GOT3 (cell line): Measurements from ENCODE around the gene CASP8.
"Not testable (repeated sequence)": the region's sequence is repeated elsewhere in the genome, so short reads cannot be mapped to it uniquely, and the experiment has no call there.

Source experiments
- DNase-seq: peaks from one replicate; lab custom pipeline; 2025; ENCODE audit warnings: mixed read lengths; lab: John Stamatoyannopoulos, UW

Gene CASP8

DNA sequence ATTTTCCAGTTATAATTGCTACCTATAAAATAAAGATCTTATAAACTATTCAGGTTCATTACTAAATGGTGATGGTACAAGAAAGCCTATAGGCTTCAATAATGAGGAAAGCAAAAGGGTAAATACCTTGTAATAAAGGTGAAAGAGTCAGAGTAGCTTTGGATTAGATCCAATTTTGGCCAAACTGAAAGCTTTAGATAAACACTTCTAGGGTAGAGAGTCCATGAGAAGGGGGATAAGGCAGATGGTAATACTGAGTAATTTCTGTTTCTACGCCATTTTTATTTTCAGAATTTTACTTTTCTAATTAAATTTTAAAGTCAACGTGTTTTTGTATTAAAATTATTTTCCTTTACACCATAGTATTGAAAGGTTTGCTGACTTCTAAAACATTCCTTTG is 9.4 kb downstream of the CASP8 start:
- DNase-seq: no peak

DNA sequence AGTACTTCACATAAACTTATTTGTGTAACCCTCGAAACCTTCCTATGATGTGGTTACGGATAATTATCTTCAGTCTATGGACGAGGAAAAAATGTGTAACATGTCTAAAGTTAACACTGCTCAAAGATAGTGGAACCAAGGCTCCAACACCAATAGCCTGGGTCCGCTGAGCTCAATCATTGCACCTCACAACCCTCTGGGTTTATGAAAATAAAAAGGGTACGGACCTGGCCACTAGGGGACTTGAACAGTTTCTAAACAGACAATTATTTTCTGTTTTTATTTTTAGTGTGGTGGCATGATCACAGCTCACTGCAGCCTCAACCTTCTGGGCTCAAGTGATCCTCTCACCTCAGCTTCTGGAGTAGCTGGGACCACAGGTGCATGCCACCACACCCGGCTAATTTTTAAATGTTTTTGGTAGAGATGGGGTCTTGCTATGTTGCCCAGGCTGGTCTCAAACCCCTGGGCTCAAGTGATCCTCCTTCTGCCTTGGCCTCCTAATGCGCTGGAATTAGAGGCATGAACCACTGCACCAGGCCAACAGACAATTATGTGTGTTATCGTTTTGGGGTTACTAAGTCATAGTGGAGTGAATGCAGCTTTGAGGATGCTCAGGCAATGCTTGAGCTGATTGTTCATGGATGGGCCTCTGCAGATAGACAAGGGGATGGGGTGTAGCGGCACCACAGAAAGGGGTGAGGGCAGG is 10.1 kb downstream of the CASP8 start:
- no peak for DNase-seq

- no peak for DNase-seq
These were observed 11.6 kb downstream of the CASP8 start for GRCh38 chr2:201271917-201272316.

DNA sequence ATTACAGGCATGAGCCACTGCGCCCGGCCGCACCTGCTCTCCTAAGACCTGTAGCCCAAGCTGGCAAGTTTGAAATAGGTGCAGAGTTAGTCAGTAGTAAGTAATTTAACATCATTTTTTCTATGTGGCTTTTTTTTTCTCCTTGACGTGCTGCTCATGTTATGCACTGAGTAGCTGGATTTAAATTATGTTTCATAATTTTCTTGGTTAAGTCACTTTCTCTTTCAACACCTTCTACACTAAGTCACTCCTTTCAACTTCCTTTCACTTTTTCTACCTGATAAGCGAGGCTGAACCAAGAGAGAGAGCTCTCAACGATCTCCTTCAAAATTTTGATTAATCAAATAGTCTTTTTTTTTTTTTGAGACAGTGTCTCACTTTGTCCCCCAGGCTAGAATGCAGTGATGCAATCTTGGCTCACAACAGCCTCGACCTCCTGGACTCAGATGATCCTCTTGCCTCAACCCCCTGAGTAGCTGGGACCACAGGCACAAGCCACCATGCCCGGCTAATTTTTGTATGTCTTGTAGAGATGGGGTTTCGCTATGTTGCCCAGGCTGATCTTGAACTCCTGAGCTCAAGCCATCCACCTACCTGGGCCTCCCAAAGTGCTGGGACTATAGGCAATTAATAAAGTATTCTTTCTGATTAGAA is 13.1 kb downstream of the CASP8 start:
- DNase-seq: no peak

- no peak for DNase-seq
These were observed 14.7 kb downstream of the CASP8 start for GRCh38 chr2:201275069-201275468.

DNA sequence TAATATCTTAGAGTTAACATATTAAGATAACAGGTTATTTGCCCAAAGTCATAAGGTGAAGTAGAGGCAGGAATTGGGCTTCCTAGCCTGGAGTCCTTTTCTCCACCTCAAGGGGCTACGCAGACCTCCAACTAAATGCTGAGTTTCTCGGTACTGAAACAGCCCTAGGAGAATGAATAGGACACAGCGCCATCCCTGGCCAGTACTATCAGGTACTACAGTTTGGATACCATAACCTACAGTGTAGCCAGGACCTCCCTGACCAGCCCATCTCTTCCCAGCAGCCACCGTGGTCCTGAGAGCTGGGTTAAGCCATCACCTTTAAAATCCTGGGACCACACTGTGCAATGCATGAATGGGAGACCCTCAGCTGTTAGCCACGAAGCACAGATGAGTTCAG is 15.7 kb downstream of the CASP8 start:
- no peak for DNase-seq

- no peak for DNase-seq
These were observed 16.2 kb downstream of the CASP8 start for GRCh38 chr2:201276511-201276910.

DNA sequence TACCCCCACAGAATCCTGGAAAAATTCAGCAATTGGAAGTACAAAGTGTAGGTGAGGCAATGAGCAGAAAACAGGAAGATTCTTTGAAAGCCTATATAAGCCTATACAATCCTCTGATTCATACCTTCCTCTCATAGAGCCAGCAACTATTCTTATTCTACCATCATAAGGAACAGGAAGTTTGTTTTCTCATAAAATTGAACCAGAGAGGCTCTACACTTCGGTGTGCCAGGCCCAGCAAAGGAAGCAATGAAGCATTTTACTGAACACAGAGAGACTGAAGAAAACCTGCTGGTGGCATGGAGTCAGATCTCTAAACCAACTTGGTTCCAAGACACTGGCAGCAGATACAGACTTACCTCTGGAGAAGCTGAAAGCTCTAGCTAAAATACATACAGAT is 18.7 kb downstream of the CASP8 start:
- DNase-seq: no peak

DNA sequence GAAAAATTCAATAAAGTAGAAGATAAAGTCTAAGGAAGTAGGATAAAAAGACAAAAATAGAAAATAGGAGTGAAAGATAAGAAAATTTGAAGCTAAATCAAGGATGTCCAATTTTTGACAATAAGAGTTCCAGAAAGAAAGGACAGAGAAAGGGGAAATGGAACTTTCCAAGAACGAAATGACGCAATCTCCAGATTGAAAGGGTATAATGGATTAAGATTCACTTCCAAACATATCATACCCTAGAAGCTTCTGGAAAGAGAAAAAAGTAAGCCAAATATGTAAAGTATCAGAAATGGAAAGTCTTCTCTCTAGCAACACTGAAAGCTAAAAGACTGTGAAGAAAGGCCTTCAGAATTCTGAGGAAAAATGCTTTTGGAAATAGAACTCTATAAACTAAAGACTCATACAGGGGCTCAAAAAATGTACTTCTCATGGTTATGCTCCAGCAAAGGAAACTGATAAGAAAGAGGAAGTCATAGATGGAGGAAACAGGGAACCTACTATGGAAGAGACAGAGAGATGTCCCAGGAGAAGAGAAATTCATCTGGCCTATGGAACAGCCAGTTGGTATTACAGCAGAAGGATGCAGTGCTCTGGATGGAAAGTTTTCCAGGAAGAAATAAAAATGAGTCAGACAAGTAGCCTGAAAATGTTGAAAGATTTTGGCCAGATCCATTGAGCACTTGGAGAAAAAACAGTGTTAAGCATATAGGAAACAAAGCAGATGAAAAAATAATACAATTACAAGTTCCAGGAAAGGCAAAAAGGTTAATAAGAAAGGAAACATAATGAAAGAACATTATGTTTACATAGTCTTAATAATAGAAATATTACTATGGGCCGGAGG is 20.1 kb downstream of the CASP8 start:
- DNase-seq: no peak

- DNase-seq: no peak
These were observed 25.2 kb downstream of the CASP8 start for GRCh38 chr2:201285499-201285898.

- not testable (repeated sequence) for DNase-seq
These were observed 30.3 kb downstream of the CASP8 start for GRCh38 chr2:201290457-201291148.

DNA sequence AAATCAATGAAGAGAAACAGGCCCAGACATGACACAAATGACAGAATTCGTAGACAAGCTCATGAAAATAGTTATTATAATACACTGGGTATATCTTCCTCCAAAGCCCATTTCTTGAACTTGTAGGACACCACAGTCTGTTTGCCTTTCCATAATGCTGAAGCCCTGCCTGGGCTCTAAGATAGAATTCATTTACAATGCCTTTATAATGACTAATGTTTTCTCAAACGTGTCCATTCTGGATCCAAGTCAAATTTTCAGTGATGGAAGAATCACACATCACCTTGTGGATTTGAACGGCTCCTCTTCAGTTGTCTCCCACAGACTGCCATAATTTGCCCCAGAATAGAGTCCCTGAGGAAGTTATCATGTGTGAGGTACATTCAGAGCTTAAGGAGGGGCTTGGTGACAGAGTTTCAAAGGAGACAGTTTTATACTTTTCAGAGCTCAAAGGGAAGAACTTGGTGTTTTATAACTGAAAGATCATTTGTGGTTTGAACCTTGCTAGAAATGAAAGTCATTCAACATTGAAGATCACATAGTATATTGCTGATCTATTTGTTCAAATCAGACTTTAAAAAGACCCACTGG is 38.2 kb downstream of the CASP8 start:
- DNase-seq: no peak

GRCh38 chr2:201299929-201300328 is 39.6 kb downstream of the CASP8 start:
- DNase-seq: not testable (repeated sequence)

DNA sequence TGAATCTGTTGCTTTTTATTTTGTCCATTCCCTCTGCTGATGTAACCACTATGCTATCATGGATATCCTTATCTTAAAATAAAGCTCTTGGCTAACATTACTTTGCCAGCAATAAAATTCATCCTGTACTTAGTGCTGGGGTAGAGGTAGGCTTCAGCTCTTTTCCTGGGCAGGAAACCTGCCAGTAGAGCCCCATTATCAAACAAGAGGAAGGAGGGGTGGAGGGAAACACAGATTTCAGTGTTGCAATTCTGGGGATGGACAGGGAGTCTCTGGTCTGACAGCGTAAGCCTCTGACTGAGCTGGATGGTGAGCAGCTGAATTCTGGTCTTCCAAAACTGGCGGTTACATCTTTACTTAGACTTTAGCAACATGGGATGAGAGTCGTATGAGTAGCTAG is 47.5 kb downstream of the CASP8 start:
- DNase-seq: no peak

DNA sequence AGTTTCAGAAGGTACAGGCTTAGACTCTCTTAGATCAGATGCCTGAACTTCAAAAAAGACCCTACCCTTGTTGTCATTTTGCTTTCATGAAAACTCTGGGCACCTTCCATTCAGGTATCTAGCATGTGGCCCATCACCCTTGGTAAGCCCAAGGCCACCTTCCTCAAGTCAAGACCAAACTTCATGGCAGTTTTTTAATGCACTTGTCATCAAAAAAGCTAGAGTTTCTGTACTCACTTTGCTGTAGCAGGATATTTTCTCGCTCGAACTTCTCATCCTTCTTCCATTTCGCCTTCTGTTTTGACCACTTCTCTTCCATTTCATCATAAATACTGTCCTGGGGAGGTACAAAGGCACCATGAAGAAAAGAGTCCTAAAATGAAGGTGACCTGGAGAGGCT is 48.6 kb downstream of the CASP8 start:
- DNase-seq: no peak

- no peak for DNase-seq
These were observed 53.0 kb downstream of the CASP8 start for GRCh38 chr2:201313362-201313761.

DNA sequence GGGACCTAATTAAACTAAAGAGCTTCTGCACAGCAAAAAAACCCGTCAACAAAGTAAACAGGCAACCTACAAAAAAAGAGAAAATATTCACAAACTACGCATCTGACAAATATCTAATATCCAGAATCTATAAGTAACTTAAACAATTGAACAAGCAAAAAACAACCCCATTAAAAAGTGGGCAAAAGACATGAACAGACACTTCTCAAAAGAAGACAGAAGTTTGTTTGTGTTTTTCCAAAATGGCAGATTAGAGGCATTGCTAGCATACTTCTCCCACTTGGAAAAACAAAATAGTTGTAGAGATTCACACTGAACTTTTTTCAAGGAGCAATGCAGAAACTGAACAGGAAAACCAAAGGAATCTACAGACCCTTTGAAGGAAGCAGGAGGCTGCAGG is 59.2 kb downstream of the CASP8 start:
- DNase-seq: no peak

DNA sequence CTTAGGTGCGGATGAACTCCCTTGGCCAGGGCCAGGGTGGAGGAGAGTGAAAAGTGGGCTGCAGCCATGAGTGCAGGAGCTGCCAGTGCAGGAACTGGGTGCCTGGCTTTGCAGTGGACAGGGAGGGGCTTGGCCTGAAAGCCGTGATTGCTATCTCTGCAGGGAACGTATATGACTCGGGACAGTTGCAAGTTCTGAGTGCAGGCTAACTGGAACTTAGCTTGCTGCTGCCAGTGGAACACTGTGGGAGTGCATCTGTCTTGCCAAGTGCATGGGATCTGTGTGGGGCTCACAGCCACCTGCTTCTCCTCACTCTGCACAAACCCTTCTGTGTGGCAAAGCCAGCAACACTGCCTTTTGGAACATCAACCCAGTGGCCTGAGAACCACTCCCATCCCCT is 59.9 kb downstream of the CASP8 start:
- DNase-seq: no peak

- no peak for DNase-seq
These were observed 60.4 kb downstream of the CASP8 start for GRCh38 chr2:201320701-201321100.

GRCh38 chr2:201322772-201323171 is 62.4 kb downstream of the CASP8 start:
- DNase-seq: no peak

- DNase-seq: no peak
These were observed 67.3 kb downstream of the CASP8 start for GRCh38 chr2:201327678-201328077.

GRCh38 chr2:201329409-201329808 is 69.1 kb downstream of the CASP8 start:
- no peak for DNase-seq
